G401 (cell line): ENCODE data around the gene ATP1A4. TPM values are rescaled to one million over a fixed set of nuclear protein-coding genes. Genes with fewer than 3 reads are reported as not detected.

Experiments used
- DNase-seq: peaks from one replicate; pipeline ENCODE4 v3.0.0-alpha.2; 2015; ENCODE audit warnings: low spot score
- in situ Hi-C: cut with HindIII; loops from 2 replicates; pipeline ENCODE4 v1.10.0; 2016; ENCODE audit warnings: low sequenced_read_pairs, mixed read lengths
- total RNA-seq: library from RNA; depleted of rRNA; stranded (reverse); fragments of >200 nt; shearing (Covaris generic); gene quantifications from 2 replicates; pipeline ENCODE4 v1.2.3, GENCODE V29; 2014; rRNA removed

Gene ATP1A4
- total RNA-seq, 1 experiment from 2014 or later = not detected

GRCh38 chr1:160214481-160215140 is 63.2 kb downstream of the ATP1A4 start:
- in situ Hi-C loops = loop anchor here (5.0 kb wide), 1 partner anchor 68 kb away; no protein-coding TSS in a partner anchor

GRCh38 chr1:160216301-160216700 is 64.9 kb downstream of the ATP1A4 start:
- in situ Hi-C loops = loop anchor here (5.0 kb wide), 1 partner anchor 66 kb away; no protein-coding TSS in a partner anchor
- peak; percentile 9 for DNase-seq

More at GRCh38 chr1:160214481-160215140, 63.2 kb downstream of the ATP1A4 start:
- DNase-seq = no peak

GRCh38 chr1:160217481-160218051 is 66.2 kb downstream of the ATP1A4 start:
- in situ Hi-C loops = loop anchor here (5.0 kb wide), 1 partner anchor 65 kb away; no protein-coding TSS in a partner anchor
- DNase-seq = peak; percentile 39

- DNase-seq = peak; percentile 73
- in situ Hi-C loops = loop anchor here (5.0 kb wide), 1 partner anchor 63 kb away; no protein-coding TSS in a partner anchor
Measured at GRCh38 chr1:160219062-160219929, 67.9 kb downstream of the ATP1A4 start.

GRCh38 chr1:160220301-160220700 is 68.9 kb downstream of the ATP1A4 start:
- in situ Hi-C loops = no loop called here
- DNase-seq = no peak

GRCh38 chr1:160221089-160221488 is 69.7 kb downstream of the ATP1A4 start:
- in situ Hi-C loops = no loop called here
- DNase-seq = no peak

DNA sequence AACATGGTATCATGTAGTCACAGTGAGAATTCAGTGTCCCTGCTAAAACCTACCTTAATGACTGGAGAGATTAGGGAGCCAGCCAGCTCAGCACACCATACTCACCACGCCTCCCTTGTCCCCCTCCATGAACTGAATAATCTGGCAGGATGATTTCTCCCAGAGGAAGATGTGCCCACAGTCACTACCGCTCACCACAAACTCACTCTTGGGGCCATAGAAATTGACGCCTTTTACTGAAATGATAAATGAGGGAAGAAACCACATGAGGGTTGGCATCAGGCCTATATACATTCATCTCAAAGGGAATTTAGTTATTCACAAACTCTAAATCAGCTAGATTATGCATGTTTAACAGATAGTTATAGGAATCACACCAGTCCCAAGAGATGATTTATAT is 71.1 kb downstream of the ATP1A4 start:
- in situ Hi-C loops = no loop called here
- no peak for DNase-seq

GRCh38 chr1:160224606-160225005 is 73.2 kb downstream of the ATP1A4 start:
- in situ Hi-C loops = no loop called here
- DNase-seq = no peak

DNA sequence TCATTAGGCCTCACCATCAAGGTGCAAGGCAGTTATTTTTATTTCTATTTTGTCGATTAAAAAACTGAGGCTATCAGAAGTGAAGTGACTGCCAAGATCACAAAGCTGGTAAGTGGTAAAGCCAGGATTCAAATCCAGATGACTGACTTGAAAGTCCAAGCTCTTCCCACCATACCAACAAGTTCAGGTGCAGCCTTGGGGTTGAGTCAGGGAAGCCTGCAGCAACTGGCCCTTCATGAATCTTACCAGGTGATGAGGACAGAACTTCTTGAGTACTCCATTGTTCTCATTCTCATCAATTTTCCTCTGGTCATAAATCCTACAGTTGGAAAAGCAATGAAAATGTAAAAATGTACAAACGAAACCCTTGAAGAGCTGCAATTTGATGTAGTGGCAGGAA is 73.9 kb downstream of the ATP1A4 start:
- DNase-seq = no peak
- in situ Hi-C loops = no loop called here

DNA sequence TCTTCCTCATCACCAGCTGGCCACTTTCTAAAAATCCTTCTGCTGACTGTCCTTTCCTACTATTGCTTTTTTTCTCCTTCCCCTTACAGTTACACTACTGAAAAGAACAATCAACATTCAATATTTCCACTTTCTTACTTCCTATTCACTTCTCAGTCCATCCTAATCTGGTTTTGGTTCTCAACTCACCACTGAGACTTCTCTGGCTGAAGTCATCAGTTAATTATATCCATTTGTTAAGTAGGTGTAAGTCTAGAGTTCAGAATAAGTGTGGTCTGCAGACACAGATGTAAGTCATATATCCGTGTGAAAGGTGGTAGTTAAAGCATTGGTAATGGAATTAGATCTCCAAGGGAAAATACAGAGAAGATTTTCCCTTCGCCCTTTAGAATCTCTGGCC is 75.2 kb downstream of the ATP1A4 start:
- in situ Hi-C loops = no loop called here
- DNase-seq = no peak

GRCh38 chr1:160227034-160227433 is 75.6 kb downstream of the ATP1A4 start:
- in situ Hi-C loops = no loop called here
- DNase-seq = no peak

DNA sequence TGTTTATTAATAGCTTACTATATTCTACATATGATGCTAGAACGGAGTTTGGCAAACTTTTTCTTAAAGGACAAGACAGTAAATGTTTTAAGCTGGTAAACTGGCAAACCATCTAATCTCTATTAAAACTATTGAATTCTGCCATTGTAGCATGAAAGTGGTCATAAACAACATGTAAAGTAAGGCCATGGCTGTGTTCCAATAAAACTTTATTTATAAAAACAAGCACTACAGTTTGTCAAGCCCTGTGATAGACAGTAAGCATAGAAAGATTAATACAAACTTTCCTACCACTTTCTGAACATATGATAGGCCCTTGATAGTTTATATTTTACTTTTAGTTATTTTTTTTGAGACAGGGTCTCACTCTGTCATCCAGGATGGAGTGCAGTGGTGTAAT is 76.2 kb downstream of the ATP1A4 start:
- in situ Hi-C loops = no loop called here
- no peak for DNase-seq

DNA sequence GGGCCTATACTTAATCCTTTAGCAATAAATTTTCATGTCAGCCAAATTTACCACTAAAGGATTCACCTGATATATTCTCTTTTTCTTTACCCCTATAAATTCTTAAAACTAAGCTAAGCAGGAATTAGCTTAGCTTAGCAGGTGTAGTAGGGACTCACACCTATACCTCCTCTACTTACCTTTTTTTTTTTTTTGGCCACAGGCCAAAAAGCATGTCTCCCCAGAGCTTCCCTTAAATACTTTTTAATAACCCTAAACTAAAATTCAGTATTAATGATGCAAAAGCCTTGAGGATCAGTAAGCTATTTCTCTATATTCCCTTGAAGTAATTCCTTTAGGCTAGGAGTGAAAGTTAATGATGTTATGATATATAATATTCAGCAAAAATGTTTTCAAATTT is 77.0 kb downstream of the ATP1A4 start:
- in situ Hi-C loops = no loop called here
- DNase-seq = no peak

DNA sequence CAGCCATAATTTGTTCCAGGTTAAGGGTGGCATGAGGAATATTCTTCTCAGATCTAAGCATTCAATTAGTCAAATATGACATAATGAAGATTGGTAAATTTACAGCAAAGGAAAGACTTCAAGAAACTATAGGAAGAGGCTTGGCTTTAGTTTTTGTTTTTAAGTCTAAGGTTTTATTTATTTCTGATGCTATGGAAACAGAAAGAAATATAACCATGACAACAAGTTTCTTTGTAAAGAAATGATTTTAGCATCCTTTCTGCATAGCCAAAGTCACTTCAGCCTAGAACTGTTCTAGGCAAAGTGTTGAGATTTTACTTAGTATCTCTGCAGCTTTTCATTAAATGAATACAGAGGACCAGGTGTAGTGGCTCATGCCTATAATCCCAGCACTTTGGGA is 81.5 kb downstream of the ATP1A4 start:
- in situ Hi-C loops = no loop called here
- no peak for DNase-seq

Other genes with a start within 250 kb of the ATP1A4 start
- 27.1 and 49.8 TPM in 2 replicates for gene TAGLN2, start 226.1 kb upstream of the ATP1A4 start, total RNA-seq
- not detected in 2 replicates for gene IGSF9, start 206.0 kb upstream of the ATP1A4 start, total RNA-seq
- not detected in 2 replicates for gene SLAMF9, start 197.4 kb upstream of the ATP1A4 start, total RNA-seq
- 2.5 and 3.2 TPM in 2 replicates for gene PIGM, start 119.6 kb upstream of the ATP1A4 start, total RNA-seq
- gene KCNJ10, start 81.4 kb upstream of the ATP1A4 start, total RNA-seq = not detected in 2 replicates
- gene KCNJ9, start 70.1 kb upstream of the ATP1A4 start, total RNA-seq = not detected in 2 replicates
- 11.7 and 15.4 TPM in 2 replicates for gene IGSF8, start 53.0 kb upstream of the ATP1A4 start, total RNA-seq
- gene ATP1A2, start 35.8 kb upstream of the ATP1A4 start, total RNA-seq = not detected in 2 replicates
- 0.71 TPM in 1 of 2 replicates, not detected in the other for gene CASQ1, start 39.0 kb downstream of the ATP1A4 start, total RNA-seq
- gene PEA15, start 53.8 kb downstream of the ATP1A4 start, total RNA-seq = 42.2 and 72.2 TPM in 2 replicates
- 69.8 and 77.1 TPM in 2 replicates for gene DCAF8, start 110.9 kb downstream of the ATP1A4 start, total RNA-seq
- 49.8 and 50.0 TPM in 2 replicates for gene PEX19, start 133.5 kb downstream of the ATP1A4 start, total RNA-seq
- gene COPA, start 191.6 kb downstream of the ATP1A4 start, total RNA-seq = 73.2 and 73.6 TPM in 2 replicates
- 35.2 and 47.6 TPM in 2 replicates for gene NCSTN, start 191.8 kb downstream of the ATP1A4 start, total RNA-seq
- not detected in 2 replicates for gene NHLH1, start 215.5 kb downstream of the ATP1A4 start, total RNA-seq
- gene VANGL2, start 249.0 kb downstream of the ATP1A4 start, total RNA-seq = 1.0 and 3.0 TPM in 2 replicates